ENCODE results near the gene CNGA1.

Gene CNGA1

DNA sequence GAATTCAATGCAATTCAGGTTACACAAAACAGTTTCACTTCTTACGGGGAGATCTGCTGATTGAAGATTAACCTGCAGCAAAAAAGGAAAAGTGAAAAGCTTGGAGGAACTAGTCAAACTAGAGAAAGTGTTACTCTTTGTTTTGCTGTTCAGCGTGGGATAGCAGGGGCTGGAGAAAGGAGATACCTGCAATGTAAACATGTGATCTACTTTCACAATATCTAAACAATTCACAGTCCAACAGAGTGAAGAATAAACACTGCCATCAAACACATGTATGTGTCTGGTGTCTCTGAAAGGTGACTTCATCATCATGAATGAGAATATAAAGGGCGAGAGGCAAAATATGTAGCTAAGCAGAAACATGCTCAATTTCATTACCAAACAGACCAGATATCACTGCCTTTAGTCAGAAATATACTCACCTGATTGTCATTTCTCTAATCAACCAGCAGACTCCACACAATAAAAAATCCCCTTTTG lies 26.5 kb upstream of the CNGA1 start:
- H3K9ac ChIP-seq (ENCODE audit: low read depth, low read length) = no peak overlapping the region
- H3K4me3 ChIP-seq (ENCODE audit: low read length) = no peak overlapping the region
- H3K27me3 ChIP-seq (ENCODE audit: control insufficient read depth, insufficient read depth, low read length) = peaks cover 32% of the 10 kb centered on the region
- H3K9me3 ChIP-seq (replicated peaks; ENCODE audit: low read length) = no peaks in the 10 kb centered on the region
- no peaks in the 10 kb centered on the region for H3K4me1 ChIP-seq (ENCODE audit: control insufficient read depth, insufficient read depth, low read length)
- H3K36me3 ChIP-seq (ENCODE audit: insufficient read depth, low read length) = no peaks in the 10 kb centered on the region
- H3K4me2 ChIP-seq (ENCODE audit: low read length) = no peak overlapping the region

DNA sequence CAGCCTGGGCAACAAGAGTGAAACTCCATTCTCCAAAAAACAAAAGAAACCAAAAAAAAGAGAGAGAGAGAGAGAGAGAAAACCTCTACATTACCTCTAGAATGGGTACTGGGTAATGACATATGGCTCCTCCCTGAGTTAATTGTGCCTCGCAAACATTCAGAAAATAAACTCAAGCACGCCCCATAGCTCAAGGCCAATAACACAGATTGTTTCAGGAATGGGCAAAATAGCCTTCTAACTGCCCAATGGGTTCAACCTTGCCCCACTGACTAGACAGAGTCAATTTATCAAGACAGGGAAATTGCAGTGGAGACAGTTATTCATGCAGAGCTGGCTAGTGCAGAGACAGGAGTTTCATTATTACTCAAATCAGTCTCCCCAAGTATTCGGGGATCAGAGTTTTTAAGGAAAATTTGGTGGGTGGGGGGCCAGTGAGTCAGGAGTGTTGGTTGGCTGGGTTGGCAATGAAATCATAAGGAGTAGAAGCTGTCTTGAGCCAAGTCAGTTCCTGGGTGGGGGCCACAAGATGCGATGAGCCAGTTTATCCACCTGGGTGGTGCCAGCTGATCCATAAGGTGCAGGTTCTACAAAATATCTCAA lies 25.2 kb upstream of the CNGA1 start:
- Histone ChIP-seq H3K9me3 (replicated peaks; ENCODE audit: low read length) (no peaks in the 10 kb centered on the region), H3K4me2 (ENCODE audit: low read length) (no peak overlapping the region)

DNA sequence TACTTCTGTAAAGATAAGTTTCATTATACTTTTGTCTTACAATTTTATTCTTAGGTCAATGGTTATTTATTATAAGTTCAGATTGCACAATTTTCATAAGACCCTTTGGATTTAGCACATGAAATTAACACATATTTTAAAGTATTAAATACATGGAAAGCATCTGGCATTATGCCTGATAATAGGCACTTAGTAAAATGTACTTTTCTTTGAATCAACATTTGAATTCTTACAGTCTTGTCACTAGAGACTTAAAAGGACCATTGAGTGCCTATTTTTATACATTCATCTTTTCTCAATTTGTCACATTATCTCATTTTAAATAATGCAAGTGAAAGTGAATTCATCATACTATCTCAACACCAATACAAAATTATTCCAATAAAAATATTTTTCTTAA lies 23.1 kb upstream of the CNGA1 start:
- H3K9ac ChIP-seq (ENCODE audit: low read depth, low read length) = no peak overlapping the region
- no peaks in the 10 kb centered on the region for H3K4me1 ChIP-seq (ENCODE audit: control insufficient read depth, insufficient read depth, low read length)
- no peaks in the 10 kb centered on the region for H3K9me3 ChIP-seq (replicated peaks; ENCODE audit: low read length)
- H3K4me2 ChIP-seq (ENCODE audit: low read length) = no peak overlapping the region
- no peak overlapping the region for H3K4me3 ChIP-seq (ENCODE audit: low read length)
- peaks cover 14% of the 10 kb centered on the region for H3K27me3 ChIP-seq (ENCODE audit: control insufficient read depth, insufficient read depth, low read length)
- no peaks in the 10 kb centered on the region for H3K36me3 ChIP-seq (ENCODE audit: insufficient read depth, low read length)

More for the DNA sequence above, 25.2 kb upstream of the CNGA1 start:
- H3K9ac ChIP-seq (ENCODE audit: low read depth, low read length) = no peak overlapping the region
- no peaks in the 10 kb centered on the region for H3K36me3 ChIP-seq (ENCODE audit: insufficient read depth, low read length)
- H3K4me1 ChIP-seq (ENCODE audit: control insufficient read depth, insufficient read depth, low read length) = no peaks in the 10 kb centered on the region
- no peak overlapping the region for H3K4me3 ChIP-seq (ENCODE audit: low read length)
- H3K27me3 ChIP-seq (ENCODE audit: control insufficient read depth, insufficient read depth, low read length) = peaks cover 23% of the 10 kb centered on the region

DNA sequence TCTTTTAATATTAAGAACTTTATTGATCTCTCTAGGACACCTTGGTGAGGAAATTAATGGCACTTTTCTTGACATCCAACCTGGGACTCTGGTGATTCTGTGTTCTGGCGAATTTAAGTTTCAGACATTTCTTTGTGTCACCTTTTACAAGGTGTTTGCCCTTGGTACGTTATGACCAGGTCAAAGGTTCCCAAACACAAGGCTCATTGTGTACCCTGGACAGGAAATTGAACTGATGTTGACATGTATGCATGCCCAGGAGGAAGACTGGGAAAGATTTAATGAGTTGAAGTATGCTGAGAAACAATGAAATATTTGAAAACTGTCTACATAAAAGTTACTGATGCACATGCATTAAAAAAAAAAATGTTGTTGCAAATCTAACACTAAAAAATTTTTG lies 22.2 kb upstream of the CNGA1 start:
- no peaks in the 10 kb centered on the region for H3K9me3 ChIP-seq (replicated peaks; ENCODE audit: low read length)
- H3K4me2 ChIP-seq (ENCODE audit: low read length) = no peak overlapping the region
- H3K4me3 ChIP-seq (ENCODE audit: low read length) = no peak overlapping the region
- H3K36me3 ChIP-seq (ENCODE audit: insufficient read depth, low read length) = no peaks in the 10 kb centered on the region
- no peaks in the 10 kb centered on the region for H3K4me1 ChIP-seq (ENCODE audit: control insufficient read depth, insufficient read depth, low read length)
- H3K27me3 ChIP-seq (ENCODE audit: control insufficient read depth, insufficient read depth, low read length) = peaks cover 13% of the 10 kb centered on the region
- no peak overlapping the region for H3K9ac ChIP-seq (ENCODE audit: low read depth, low read length)

DNA sequence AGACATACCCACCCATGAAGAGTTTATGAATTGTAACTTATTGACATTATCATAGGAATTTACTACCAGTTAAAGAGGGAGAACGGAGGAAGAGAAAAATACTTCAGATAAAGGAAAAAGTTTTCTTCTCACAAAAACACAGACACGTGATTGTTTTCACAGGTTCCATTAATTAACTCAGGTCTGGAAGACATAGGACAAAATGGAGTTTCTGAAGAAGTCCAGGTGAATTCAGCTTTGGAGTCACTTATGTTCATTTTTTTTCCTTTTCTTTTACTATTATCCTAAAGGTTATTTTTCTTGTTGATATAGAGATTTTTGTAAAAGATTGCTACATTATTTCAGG lies 20.6 kb upstream of the CNGA1 start:
- Histone ChIP-seq H3K36me3 (ENCODE audit: insufficient read depth, low read length) (no peaks in the 10 kb centered on the region), H3K4me1 (ENCODE audit: control insufficient read depth, insufficient read depth, low read length) (no peaks in the 10 kb centered on the region), H3K9ac (ENCODE audit: low read depth, low read length) (no peak overlapping the region), H3K4me3 (ENCODE audit: low read length) (no peak overlapping the region), H3K4me2 (ENCODE audit: low read length) (no peak overlapping the region), H3K9me3 (replicated peaks; ENCODE audit: low read length) (no peaks in the 10 kb centered on the region), H3K27me3 (ENCODE audit: control insufficient read depth, insufficient read depth, low read length) (peaks cover 3% of the 10 kb centered on the region)

DNA sequence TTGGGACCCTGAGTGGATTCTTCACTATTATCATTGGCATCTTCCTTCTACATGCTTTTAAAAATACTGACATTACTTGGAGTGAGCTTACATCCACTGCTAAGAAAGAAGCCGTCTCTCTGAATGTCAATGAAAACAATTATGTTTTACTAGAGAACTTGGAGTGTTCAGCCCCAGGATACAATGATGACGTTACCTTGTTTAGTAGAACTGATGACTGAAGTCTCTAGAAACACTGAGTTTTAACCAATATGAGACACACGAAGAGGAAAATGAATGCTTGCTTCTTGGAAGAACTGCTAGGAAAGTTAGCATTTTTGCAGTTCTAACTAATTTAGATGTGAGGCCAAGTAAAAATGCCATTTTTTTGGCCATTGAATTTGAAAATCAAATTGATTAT lies 19.5 kb upstream of the CNGA1 start:
- Histone ChIP-seq H3K36me3 (ENCODE audit: insufficient read depth, low read length) (no peaks in the 10 kb centered on the region), H3K4me2 (ENCODE audit: low read length) (no peak overlapping the region), H3K9ac (ENCODE audit: low read depth, low read length) (no peak overlapping the region), H3K4me3 (ENCODE audit: low read length) (no peak overlapping the region), H3K9me3 (replicated peaks; ENCODE audit: low read length) (no peaks in the 10 kb centered on the region), H3K27me3 (ENCODE audit: control insufficient read depth, insufficient read depth, low read length) (no peaks in the 10 kb centered on the region), H3K4me1 (ENCODE audit: control insufficient read depth, insufficient read depth, low read length) (no peaks in the 10 kb centered on the region)

DNA sequence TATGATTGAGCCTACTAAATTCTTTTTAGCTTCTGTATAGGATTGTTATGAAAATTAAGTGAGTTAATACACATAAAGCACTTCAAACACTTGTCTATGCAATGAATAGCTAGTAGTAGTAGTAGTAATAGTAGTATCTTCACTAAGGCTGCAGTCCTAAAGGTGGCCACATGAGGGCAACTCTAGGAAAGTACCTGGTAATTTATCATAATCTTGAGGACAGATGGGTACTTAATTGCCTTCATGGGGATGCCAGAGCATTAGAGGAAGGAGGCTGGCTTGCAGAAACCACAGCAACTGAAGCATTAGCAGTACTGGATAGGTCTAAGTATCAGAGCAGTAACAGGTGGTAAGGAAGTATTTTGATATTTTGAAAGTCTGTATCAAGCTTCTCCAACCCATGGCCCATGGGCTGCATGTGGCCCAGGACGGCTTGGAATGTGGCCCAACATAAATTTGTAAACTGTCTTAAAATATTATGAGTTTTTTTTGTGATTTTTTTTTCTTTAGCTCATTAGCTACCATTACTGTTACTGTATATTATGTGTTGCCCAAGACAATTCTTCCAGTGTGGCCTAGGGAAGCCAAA lies 17.4 kb upstream of the CNGA1 start:
- Histone ChIP-seq H3K9ac (ENCODE audit: low read depth, low read length) (no peak overlapping the region), H3K4me1 (ENCODE audit: control insufficient read depth, insufficient read depth, low read length) (no peaks in the 10 kb centered on the region), H3K4me2 (ENCODE audit: low read length) (no peak overlapping the region), H3K36me3 (ENCODE audit: insufficient read depth, low read length) (no peaks in the 10 kb centered on the region), H3K27me3 (ENCODE audit: control insufficient read depth, insufficient read depth, low read length) (no peaks in the 10 kb centered on the region), H3K4me3 (ENCODE audit: low read length) (no peak overlapping the region), H3K9me3 (replicated peaks; ENCODE audit: low read length) (no peaks in the 10 kb centered on the region)

DNA sequence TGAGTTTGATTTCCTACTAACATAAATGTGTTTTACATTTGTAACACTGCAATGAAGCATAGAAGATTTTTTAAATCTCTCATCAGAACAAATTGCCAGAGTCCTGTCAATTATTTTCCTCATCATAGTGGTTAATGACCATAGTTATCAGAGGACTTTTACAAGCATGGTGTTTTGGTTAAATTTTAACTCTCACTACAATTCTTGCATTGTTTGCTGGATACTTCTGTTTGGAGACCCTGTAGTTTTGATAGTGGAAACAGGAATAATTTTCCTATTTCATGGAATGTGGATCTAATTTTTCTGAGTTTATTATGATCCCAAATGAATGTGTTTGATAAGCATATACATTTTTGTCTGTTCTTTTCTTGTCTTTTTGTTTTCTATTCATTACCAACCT lies 16.9 kb upstream of the CNGA1 start:
- Histone ChIP-seq H3K9ac (ENCODE audit: low read depth, low read length) (no peak overlapping the region), H3K4me3 (ENCODE audit: low read length) (no peak overlapping the region), H3K4me2 (ENCODE audit: low read length) (no peak overlapping the region), H3K27me3 (ENCODE audit: control insufficient read depth, insufficient read depth, low read length) (no peaks in the 10 kb centered on the region), H3K4me1 (ENCODE audit: control insufficient read depth, insufficient read depth, low read length) (no peaks in the 10 kb centered on the region), H3K9me3 (replicated peaks; ENCODE audit: low read length) (no peaks in the 10 kb centered on the region), H3K36me3 (ENCODE audit: insufficient read depth, low read length) (no peaks in the 10 kb centered on the region)

DNA sequence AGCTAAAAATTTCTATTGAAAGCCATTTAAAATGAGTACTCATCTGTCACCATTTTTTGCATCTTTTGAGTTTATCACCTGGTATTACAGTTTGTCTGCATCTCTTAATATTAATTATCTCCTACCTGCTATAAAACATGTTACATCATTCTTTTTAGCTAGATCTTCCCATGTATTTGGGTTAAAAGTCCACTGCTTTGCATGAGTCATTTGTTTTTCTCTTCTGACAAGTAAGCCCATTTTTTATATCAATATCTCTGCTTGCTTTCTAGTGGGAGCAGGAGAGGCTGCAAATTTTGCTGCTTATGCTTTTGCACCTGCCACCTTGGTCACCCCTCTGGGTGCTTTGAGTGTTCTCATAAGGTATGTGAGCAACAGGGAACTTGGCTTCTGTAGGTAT lies 16.2 kb upstream of the CNGA1 start:
- Histone ChIP-seq H3K9ac (ENCODE audit: low read depth, low read length) (no peak overlapping the region), H3K9me3 (replicated peaks; ENCODE audit: low read length) (no peaks in the 10 kb centered on the region), H3K4me2 (ENCODE audit: low read length) (no peak overlapping the region), H3K4me1 (ENCODE audit: control insufficient read depth, insufficient read depth, low read length) (no peaks in the 10 kb centered on the region), H3K27me3 (ENCODE audit: control insufficient read depth, insufficient read depth, low read length) (no peaks in the 10 kb centered on the region), H3K4me3 (ENCODE audit: low read length) (no peak overlapping the region), H3K36me3 (ENCODE audit: insufficient read depth, low read length) (no peaks in the 10 kb centered on the region)

DNA sequence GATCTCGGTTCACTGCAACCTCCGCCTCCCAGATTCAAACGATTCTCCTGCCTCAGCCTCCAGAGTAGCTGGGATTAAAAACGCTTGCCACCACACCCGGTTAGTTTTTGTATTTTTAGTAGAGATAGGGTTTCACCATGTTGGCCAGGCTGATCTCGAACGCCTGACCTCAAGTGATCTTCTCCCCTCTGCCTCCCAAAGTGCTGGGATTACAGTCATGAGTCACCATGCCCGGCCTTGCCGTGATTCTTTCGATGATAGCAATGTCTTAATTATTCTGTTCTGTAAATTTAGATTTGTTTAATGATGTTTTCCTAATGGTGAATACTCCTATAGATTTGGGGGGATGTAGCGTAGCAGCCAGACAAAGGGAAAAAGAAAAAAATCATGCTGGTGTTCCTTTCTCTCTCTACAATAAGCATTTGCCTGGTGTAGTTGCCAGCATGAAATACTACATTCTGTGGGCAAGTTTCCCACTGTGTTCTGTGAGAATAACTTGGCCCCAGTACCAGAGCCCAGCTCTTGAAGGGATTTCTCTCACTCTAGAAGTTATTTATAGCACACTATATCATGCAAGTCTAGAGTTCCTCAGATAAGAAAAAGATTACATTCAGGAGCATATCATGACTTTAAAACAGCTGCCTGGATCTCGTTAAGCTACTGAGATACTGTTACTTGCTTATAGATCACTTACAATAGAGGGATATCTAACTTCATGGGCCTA lies 15.5 kb upstream of the CNGA1 start:
- Histone ChIP-seq H3K27me3 (ENCODE audit: control insufficient read depth, insufficient read depth, low read length) (no peaks in the 10 kb centered on the region), H3K4me1 (ENCODE audit: control insufficient read depth, insufficient read depth, low read length) (no peaks in the 10 kb centered on the region), H3K9me3 (replicated peaks; ENCODE audit: low read length) (no peaks in the 10 kb centered on the region), H3K36me3 (ENCODE audit: insufficient read depth, low read length) (no peaks in the 10 kb centered on the region), H3K4me2 (ENCODE audit: low read length) (no peak overlapping the region), H3K9ac (ENCODE audit: low read depth, low read length) (no peak overlapping the region), H3K4me3 (ENCODE audit: low read length) (no peak overlapping the region)

DNA sequence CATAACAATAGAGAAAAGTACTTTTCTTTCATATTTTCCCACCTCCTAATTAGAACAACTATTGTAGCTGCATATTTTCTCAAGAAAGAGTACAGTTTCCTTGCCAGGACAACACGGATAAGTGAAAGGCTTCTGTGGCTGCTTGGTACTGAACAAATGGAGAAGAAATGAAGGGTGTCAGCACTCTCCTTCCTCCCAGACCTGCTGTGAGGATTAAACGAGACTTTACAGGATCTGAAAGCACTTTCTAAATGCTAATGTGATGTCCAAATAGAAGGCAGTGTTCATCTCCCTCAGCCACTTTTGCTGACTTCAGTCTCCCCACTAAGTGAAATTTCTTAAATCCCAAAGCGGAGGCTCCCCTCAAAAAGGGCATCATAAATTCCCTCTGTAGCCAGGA lies 14.0 kb upstream of the CNGA1 start:
- H3K9me3 ChIP-seq (replicated peaks; ENCODE audit: low read length) = no peaks in the 10 kb centered on the region
- H3K4me2 ChIP-seq (ENCODE audit: low read length) = no peak overlapping the region
- H3K27me3 ChIP-seq (ENCODE audit: control insufficient read depth, insufficient read depth, low read length) = no peaks in the 10 kb centered on the region
- H3K4me1 ChIP-seq (ENCODE audit: control insufficient read depth, insufficient read depth, low read length) = no peaks in the 10 kb centered on the region
- no peak overlapping the region for H3K9ac ChIP-seq (ENCODE audit: low read depth, low read length)
- no peaks in the 10 kb centered on the region for H3K36me3 ChIP-seq (ENCODE audit: insufficient read depth, low read length)
- no peak overlapping the region for H3K4me3 ChIP-seq (ENCODE audit: low read length)

DNA sequence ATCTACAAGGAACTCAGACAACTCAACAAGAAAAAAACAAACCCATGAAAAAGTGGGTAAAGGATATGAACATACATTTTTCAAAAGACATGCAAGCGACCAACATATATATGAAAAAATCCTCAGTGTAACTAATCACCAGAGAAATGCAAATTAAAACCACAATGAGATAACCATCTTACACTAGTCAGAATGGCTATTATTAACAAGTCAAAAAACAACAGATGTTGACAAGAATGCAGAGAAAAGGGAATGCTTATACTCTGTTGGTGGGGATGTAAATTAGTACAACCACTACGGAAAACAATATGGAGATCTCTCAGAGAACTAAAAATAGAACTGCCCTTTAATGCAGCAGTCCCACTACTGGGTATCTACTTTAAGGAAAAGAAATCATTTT lies 12.2 kb upstream of the CNGA1 start:
- no peaks in the 10 kb centered on the region for H3K9me3 ChIP-seq (replicated peaks; ENCODE audit: low read length)
- H3K4me2 ChIP-seq (ENCODE audit: low read length) = no peak overlapping the region
- H3K9ac ChIP-seq (ENCODE audit: low read depth, low read length) = no peak overlapping the region
- H3K4me3 ChIP-seq (ENCODE audit: low read length) = no peak overlapping the region
- no peaks in the 10 kb centered on the region for H3K27me3 ChIP-seq (ENCODE audit: control insufficient read depth, insufficient read depth, low read length)
- no peaks in the 10 kb centered on the region for H3K4me1 ChIP-seq (ENCODE audit: control insufficient read depth, insufficient read depth, low read length)
- no peaks in the 10 kb centered on the region for H3K36me3 ChIP-seq (ENCODE audit: insufficient read depth, low read length)

Measured in skeletal muscle satellite cell (primary cell).